ENCODE data around the gene BCO2. TPM values are rescaled to one million over a fixed set of nuclear protein-coding genes. Genes with fewer than 3 reads are reported as not detected.
"Not testable (repeated sequence)": the region's sequence is repeated elsewhere in the genome, so short reads cannot be mapped to it uniquely, and the experiment has no call there.

BCO2 gene
- total RNA-seq, 4 donors from 2014 or later = 5.1 to 31.2 (median 20.6) TPM

DNA sequence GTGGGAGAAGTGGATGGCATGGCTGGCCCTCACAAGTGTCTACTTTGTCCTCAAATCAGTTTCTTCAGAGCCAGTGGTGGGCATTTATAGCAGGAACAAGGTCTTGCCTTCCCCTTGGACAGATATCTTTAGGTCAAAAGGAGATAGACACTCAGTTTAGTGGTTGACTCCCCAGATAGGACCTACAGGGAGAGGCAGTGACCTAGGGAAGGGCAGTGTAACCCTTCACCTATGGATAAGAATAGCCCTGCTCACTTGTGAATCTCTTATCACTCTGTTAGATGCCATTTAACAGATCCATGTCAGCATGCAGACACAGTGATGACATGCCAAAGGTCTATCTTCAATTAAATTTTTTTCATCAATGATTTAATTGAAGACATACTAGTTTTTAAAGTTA, 11.0 kb downstream of the BCO2 start:
- Histone ChIP-seq H3K27ac (no peak overlapping the region), H3K9me3 (no peaks in the 10 kb centered on the region), H3K36me3 (no peaks in the 10 kb centered on the region), H3K27me3 (no peaks in the 10 kb centered on the region), H3K4me3 (no peak overlapping the region), H3K4me1 (no peaks in the 10 kb centered on the region)
- no peak for DNase-seq (ENCODE audit: low spot score in 2 of 2)
- TF ChIP-seq EP300 (IDR thresholded peaks at IDR 0.05) = no peak
- TF ChIP-seq POLR2A (IDR thresholded peaks at IDR 0.05) = no peak
- TF ChIP-seq, protein P1, sequence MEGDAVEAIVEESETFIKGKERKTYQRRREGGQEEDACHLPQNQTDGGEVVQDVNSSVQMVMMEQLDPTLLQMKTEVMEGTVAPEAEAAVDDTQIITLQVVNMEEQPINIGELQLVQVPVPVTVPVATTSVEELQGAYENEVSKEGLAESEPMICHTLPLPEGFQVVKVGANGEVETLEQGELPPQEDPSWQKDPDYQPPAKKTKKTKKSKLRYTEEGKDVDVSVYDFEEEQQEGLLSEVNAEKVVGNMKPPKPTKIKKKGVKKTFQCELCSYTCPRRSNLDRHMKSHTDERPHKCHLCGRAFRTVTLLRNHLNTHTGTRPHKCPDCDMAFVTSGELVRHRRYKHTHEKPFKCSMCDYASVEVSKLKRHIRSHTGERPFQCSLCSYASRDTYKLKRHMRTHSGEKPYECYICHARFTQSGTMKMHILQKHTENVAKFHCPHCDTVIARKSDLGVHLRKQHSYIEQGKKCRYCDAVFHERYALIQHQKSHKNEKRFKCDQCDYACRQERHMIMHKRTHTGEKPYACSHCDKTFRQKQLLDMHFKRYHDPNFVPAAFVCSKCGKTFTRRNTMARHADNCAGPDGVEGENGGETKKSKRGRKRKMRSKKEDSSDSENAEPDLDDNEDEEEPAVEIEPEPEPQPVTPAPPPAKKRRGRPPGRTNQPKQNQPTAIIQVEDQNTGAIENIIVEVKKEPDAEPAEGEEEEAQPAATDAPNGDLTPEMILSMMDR (IDR thresholded peaks at IDR 0.05) = no peak

DNA sequence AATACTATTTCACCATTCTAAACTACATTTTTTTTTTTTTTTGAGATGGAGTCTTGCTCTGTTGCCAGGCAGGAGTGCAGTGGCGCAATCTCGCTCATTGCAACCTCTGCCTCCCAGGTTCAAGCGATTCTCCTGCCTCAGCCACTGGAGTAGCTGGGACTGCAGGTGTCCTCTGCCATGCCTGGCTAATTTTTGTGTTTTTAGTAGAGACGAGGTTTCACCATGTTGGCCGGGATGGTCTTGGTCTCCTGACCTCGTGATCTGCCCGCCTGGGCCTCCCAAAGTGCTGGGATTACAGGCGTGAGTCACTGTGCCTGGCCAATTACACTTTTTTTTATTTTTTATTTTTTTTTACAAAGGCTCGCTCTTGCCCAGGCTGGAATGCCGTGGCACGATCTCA, 19.8 kb downstream of the BCO2 start:
- not testable (repeated sequence) for H3K4me1 ChIP-seq; H3K36me3 ChIP-seq; H3K27me3 ChIP-seq; H3K4me3 ChIP-seq; DNase-seq (ENCODE audit: low spot score in 2 of 2); H3K9me3 ChIP-seq
- WGBS, 2 donors = 64 to 77% methylated on average over 11 of the region's 11 CpGs
- H3K27ac ChIP-seq = peak overlapping the region in 2 of 4 donors; percentile 55 to 66

DNA sequence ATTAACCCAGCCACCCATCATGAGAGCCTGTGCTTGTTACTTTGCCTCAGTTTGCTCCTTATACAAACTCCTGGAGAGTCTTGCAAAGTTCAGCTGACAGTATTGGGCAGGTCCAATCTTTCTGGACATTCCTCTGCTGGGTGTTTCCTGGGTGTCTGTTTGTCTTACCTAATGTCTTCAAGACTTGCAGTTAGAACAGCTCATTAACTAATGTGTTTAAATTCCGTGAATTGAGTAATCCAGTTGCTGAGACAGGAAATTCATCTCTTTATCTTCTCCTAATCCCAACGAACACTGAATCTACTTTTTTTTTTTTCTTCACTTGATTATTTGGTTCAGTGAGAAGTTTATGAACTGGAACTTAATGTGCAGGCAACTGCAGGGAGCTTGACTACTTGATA, 20.6 kb downstream of the BCO2 start:
- DNase-seq (ENCODE audit: low spot score in 2 of 2) = no peak
- Histone ChIP-seq H3K27me3 (no peaks in the 10 kb centered on the region), H3K4me1 (no peaks in the 10 kb centered on the region), H3K4me3 (no peak overlapping the region), H3K27ac (peak overlapping the region in 2 of 4 donors; percentile 55 to 66), H3K9me3 (no peaks in the 10 kb centered on the region), H3K36me3 (no peaks in the 10 kb centered on the region)
- TF ChIP-seq EP300 (IDR thresholded peaks at IDR 0.05) = no peak
- TF ChIP-seq, protein P1 (IDR thresholded peaks at IDR 0.05) = no peak
- no peak for TF ChIP-seq POLR2A (IDR thresholded peaks at IDR 0.05)
- 42 to 48% methylated on average over 2 of the region's 2 CpGs for WGBS, 2 donors

DNA sequence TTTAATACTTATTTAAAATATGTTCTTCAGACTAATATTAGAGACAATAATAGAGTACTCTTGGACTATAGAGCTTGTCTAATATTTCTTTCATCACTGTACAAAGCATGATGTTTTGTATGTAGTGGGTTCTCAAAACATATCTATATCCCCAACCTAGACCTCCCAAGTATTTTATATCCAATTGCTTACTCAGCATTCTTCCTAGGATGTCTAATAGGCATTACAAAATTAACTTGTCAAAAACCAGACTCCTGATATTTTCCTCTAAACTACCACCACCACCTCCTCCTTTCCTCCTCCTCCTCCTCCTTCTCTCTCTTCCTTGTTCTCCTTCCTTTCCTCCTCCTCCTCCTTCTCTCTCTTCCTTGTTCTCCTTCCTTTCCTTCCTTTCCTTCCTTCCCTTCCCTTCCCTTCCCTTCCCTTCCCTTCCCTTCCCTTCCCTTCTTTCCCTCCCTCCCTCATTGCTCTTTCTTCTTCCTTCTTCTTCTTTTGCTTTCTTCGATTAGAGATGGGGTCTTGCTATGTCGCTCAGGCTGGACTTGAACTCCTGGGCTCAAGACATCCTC, 21.3 kb downstream of the BCO2 start:
- Histone ChIP-seq H3K27ac (no peak overlapping the region), H3K4me3 (no peak overlapping the region), H3K4me1 (no peaks in the 10 kb centered on the region), H3K27me3 (no peaks in the 10 kb centered on the region), H3K9me3 (no peaks in the 10 kb centered on the region), H3K36me3 (no peaks in the 10 kb centered on the region)
- TF ChIP-seq EP300 (IDR thresholded peaks at IDR 0.05) (no peak), POLR2A (IDR thresholded peaks at IDR 0.05) (no peak)
- TF ChIP-seq, protein P1 (IDR thresholded peaks at IDR 0.05) = no peak
- DNase-seq (ENCODE audit: low spot score in 2 of 2) = no peak
- WGBS, 2 donors = 85 to 93% methylated on average over 2 of the region's 2 CpGs

DNA sequence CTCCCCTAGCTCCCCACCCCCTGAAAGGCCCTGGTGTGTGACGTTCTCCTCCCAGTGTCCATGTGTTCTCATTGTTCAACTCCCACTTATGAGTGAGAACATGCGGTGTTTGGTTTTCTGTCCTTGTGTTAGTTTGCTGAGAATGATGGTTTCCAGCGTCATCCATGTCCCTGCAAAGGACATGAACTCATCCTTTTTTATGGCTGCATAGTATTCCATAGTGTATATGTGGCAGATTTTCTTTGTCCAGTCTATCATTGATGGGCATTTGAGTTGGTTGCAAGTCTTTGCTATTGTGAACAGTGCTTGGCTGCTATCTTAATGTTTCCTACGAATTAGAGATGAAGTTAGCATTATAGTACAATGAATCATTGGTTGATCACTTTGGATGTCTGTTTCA, 23.8 kb downstream of the BCO2 start:
- H3K36me3 ChIP-seq; DNase-seq (ENCODE audit: low spot score in 2 of 2); H3K4me3 ChIP-seq; H3K27ac ChIP-seq; H3K4me1 ChIP-seq; H3K27me3 ChIP-seq; H3K9me3 ChIP-seq: not testable (repeated sequence)
- 87 to 88% methylated on average over 4 of the region's 4 CpGs for WGBS, 2 donors

DNA sequence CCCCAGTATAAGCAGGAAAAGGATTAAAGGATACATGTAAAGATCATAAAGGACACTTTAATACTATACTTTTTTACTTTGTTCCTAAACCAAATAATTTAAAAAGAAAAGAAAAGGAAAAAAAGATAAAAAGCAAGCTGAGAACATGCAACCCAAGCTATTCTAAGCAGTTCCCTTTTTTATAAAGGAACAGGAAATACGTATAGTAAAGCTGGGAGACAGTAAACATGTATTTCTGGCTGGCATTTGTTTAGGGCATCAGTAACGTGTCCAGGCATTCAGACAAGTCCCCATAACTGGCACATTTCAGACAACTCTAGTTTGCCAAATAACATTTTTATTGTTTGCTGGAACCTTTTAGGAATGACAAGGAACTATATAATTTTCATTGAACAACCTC, 24.9 kb downstream of the BCO2 start:
- TF ChIP-seq EP300 (IDR thresholded peaks at IDR 0.05) = no peak
- TF ChIP-seq POLR2A (IDR thresholded peaks at IDR 0.05) = no peak
- TF ChIP-seq, protein P1 (IDR thresholded peaks at IDR 0.05) = no peak
- 22 to 24% methylated on average over 2 of the region's 2 CpGs for WGBS, 2 donors

More for the DNA sequence above, 24.9 kb downstream of the BCO2 start:
- Histone ChIP-seq H3K36me3 (peaks cover 0 to 11% (median 0%) of the 10 kb centered on the region in 3 donors), H3K4me3 (no peak overlapping the region), H3K27ac (no peak overlapping the region), H3K4me1 (no peaks in the 10 kb centered on the region), H3K27me3 (no peaks in the 10 kb centered on the region), H3K9me3 (no peaks in the 10 kb centered on the region)
- DNase-seq (ENCODE audit: low spot score in 2 of 2) = no peak
